Measurements from ENCODE around the gene ADCY1.
"Not testable (repeated sequence)": the region's sequence is repeated elsewhere in the genome, so short reads cannot be mapped to it uniquely, and the experiment has no call there.

The ADCY1 gene

GRCh38 chr7:45715471-45716352 is 141.5 kb downstream of the ADCY1 start:
- DNase-seq = no peak

- no peak for DNase-seq
Observed at GRCh38 chr7:45716380-45717203, 142.4 kb downstream of the ADCY1 start.

- no peak for DNase-seq
Observed at GRCh38 chr7:45717537-45718235, 143.5 kb downstream of the ADCY1 start.

GRCh38 chr7:45718464-45719330 is 144.5 kb downstream of the ADCY1 start:
- no peak for DNase-seq

- no peak for DNase-seq
Observed at GRCh38 chr7:45720989-45721388, 146.8 kb downstream of the ADCY1 start.

GRCh38 chr7:45721686-45722598 is 147.8 kb downstream of the ADCY1 start:
- DNase-seq = peak; percentile 3 to 14

GRCh38 chr7:45725231-45725630 is 151.1 kb downstream of the ADCY1 start:
- DNase-seq = not testable (repeated sequence)

GRCh38 chr7:45726883-45727282 is 152.7 kb downstream of the ADCY1 start:
- no peak for DNase-seq

- DNase-seq = peak in 1 of 2 experiments; percentile 27
Observed at GRCh38 chr7:45731692-45732443, 157.7 kb downstream of the ADCY1 start.

GRCh38 chr7:45738920-45739319 is 164.8 kb downstream of the ADCY1 start:
- not testable (repeated sequence) for DNase-seq

- DNase-seq = not testable (repeated sequence)
Observed at GRCh38 chr7:45740573-45740972, 166.4 kb downstream of the ADCY1 start.

GRCh38 chr7:45748976-45749375 is 174.8 kb downstream of the ADCY1 start:
- DNase-seq = not testable (repeated sequence)

- DNase-seq = not testable (repeated sequence)
Observed at GRCh38 chr7:45751352-45751751, 177.2 kb downstream of the ADCY1 start.

GRCh38 chr7:45756333-45756732 is 182.2 kb downstream of the ADCY1 start:
- DNase-seq = not testable (repeated sequence)

- not testable (repeated sequence) for DNase-seq
Observed at GRCh38 chr7:45756757-45757156, 182.6 kb downstream of the ADCY1 start.

- not testable (repeated sequence) for DNase-seq
Observed at GRCh38 chr7:45759464-45759863, 185.3 kb downstream of the ADCY1 start.

GRCh38 chr7:45761545-45762205 is 187.5 kb downstream of the ADCY1 start:
- DNase-seq = not testable (repeated sequence)

- not testable (repeated sequence) for DNase-seq
Observed at GRCh38 chr7:45762225-45762994, 188.2 kb downstream of the ADCY1 start.
